ENCODE data around the gene TTC12. TPM values are rescaled to one million over a fixed set of nuclear protein-coding genes. Genes with fewer than 3 reads are reported as not detected.

TTC12 gene
- total and polyA plus RNA-seq, 12 donors = 5.6 to 26.9 (median 16.5) TPM

GRCh38 chr11:113356203-113356602 lies 41.8 kb downstream of the TTC12 start:
- H3K27me3 ChIP-seq = no peaks in the 10 kb centered on the region
- H3K4me1 ChIP-seq (replicated peaks in 1 of 2) = no peaks in the 10 kb centered on the region
- no peak for TF ChIP-seq CTCF (IDR thresholded peaks at IDR 0.05)
- no peak for TF ChIP-seq POLR2A (IDR thresholded peaks at IDR 0.05)
- intact Hi-C loops (cut with DNase I) = no loop called here
- no peak overlapping the region for H3K4me3 ChIP-seq
- H3K27ac ChIP-seq = no peak overlapping the region
- H3K9me3 ChIP-seq (replicated peaks in 1 of 3) = peaks cover 0 to 14% (median 0%) of the 10 kb centered on the region in 3 donors
- WGBS, 4 donors = 92 to 99% (median 96%) methylated on average over 3 of the region's 3 CpGs
- DNase-seq = no peak
- H3K36me3 ChIP-seq (replicated peaks in 1 of 2) = no peaks in the 10 kb centered on the region

DNA sequence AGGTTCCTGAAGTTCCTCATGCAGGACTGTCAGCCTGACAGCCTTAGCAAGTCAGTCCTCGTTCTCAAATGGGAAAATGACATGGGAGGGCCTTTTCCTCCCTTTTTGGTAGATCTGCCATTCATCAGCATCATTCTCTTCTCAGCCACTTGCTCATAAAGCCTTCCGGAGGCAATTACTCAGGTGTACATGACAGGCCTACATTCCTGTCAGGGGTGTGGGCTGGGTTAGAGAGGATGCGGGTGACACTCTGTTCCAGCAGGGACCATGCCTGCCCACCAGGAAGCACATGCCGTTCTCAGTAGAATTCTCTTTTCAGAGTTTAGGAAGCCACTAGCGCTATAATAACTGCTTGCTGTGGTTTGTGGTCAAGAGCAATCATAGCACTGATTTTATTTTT lies 49.0 kb downstream of the TTC12 start:
- no peak for DNase-seq
- intact Hi-C loops (cut with DNase I) = no loop called here
- TF ChIP-seq POLR2A (IDR thresholded peaks at IDR 0.05) (no peak), CTCF (IDR thresholded peaks at IDR 0.05) (no peak)
- Histone ChIP-seq H3K4me3 (no peak overlapping the region), H3K27me3 (no peaks in the 10 kb centered on the region), H3K9me3 (replicated peaks in 1 of 3) (no peaks in the 10 kb centered on the region), H3K27ac (no peak overlapping the region), H3K36me3 (replicated peaks in 1 of 2) (peaks cover 0 to 39% of the 10 kb centered on the region in 2 donors), H3K4me1 (replicated peaks in 1 of 2) (no peaks in the 10 kb centered on the region)
- 69 to 83% (median 79%) methylated on average over 5 of the region's 5 CpGs for WGBS, 4 donors

DNA sequence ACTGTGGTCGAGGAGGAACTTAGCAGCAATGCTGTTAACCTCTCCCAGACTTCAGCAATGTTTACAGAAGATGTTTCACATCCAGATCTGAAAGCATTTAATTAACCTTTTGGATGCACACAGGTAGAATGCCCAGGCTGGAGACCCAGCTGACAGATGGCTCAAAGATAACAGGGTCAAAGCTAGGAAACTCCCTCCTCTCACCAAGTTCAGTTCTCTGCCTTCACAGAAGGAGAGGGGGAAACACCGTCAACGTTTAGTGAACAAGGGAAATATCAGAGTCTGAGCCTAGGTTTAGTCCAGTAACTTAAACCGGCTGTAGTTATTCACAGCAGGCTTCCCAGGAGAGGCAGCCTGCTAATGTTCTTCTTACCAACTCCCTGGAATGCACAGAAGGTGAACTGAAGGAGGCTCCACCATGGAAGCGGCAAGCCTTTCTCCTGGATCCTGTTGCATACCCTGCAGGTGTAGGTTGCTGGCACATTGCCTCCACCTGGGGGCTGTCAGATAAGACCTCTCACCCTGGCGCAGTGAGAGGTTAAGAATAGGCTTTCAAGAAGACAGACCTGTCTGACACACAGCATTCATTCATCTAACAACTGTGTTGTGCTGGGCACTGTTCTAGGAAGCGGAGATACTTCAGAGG lies 49.7 kb downstream of the TTC12 start:
- Histone ChIP-seq H3K27me3 (no peaks in the 10 kb centered on the region), H3K27ac (no peak overlapping the region), H3K36me3 (replicated peaks in 1 of 2) (peaks cover 0 to 41% of the 10 kb centered on the region in 2 donors), H3K9me3 (replicated peaks in 1 of 3) (no peaks in the 10 kb centered on the region), H3K4me3 (no peak overlapping the region), H3K4me1 (replicated peaks in 1 of 2) (no peaks in the 10 kb centered on the region)
- TF ChIP-seq CTCF (IDR thresholded peaks at IDR 0.05) (no peak), POLR2A (IDR thresholded peaks at IDR 0.05) (no peak)
- WGBS, 4 donors = 82 to 90% (median 87%) methylated on average over 6 to 7 of the region's 7 CpGs
- intact Hi-C loops (cut with DNase I) = no loop called here
- DNase-seq = no peak

DNA sequence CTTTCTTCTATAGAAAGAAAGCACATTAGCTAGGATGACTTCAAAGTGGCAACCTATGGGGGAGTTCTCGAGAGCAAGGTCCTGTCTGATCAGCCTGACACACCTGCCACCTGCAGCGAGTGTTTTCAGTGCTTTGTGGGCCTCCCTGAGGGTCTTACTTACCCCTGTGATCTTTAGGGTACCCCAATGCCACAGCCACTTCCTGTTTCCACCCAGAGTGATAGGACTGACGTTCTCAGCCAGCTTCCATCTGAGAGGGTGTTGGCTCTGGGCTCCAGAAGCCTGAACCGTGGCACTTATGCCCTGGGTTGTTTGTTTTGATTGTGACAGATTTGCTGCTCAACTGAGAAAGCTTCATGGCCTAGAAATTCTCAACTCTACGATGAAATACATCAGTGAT lies 51.5 kb downstream of the TTC12 start:
- intact Hi-C loops (cut with DNase I) = no loop called here
- H3K36me3 ChIP-seq (replicated peaks in 1 of 2) = peaks cover 0 to 41% of the 10 kb centered on the region in 2 donors
- H3K9me3 ChIP-seq (replicated peaks in 1 of 3) = no peaks in the 10 kb centered on the region
- no peak overlapping the region for H3K27ac ChIP-seq
- H3K4me1 ChIP-seq (replicated peaks in 1 of 2) = no peaks in the 10 kb centered on the region
- no peaks in the 10 kb centered on the region for H3K27me3 ChIP-seq
- TF ChIP-seq POLR2A (IDR thresholded peaks at IDR 0.05) = no peak
- TF ChIP-seq CTCF (IDR thresholded peaks at IDR 0.05) = no peak
- 80 to 89% (median 86%) methylated on average over 4 to 5 of the region's 5 CpGs for WGBS, 4 donors
- H3K4me3 ChIP-seq = no peak overlapping the region
- DNase-seq = no peak

Data from adrenal gland (tissue), 12 donors.